ENCODE data around the gene SMG9. TPM values are rescaled to one million over a fixed set of nuclear protein-coding genes. Genes with fewer than 3 reads are reported as not detected.
"Not testable (repeated sequence)": the region's sequence is repeated elsewhere in the genome, so short reads cannot be mapped to it uniquely, and the experiment has no call there.

SMG9 gene
- polyA plus RNA-seq, 1 of the 3 experiments (the other 2 are of a cell fraction), result 24.3 TPM

DNA sequence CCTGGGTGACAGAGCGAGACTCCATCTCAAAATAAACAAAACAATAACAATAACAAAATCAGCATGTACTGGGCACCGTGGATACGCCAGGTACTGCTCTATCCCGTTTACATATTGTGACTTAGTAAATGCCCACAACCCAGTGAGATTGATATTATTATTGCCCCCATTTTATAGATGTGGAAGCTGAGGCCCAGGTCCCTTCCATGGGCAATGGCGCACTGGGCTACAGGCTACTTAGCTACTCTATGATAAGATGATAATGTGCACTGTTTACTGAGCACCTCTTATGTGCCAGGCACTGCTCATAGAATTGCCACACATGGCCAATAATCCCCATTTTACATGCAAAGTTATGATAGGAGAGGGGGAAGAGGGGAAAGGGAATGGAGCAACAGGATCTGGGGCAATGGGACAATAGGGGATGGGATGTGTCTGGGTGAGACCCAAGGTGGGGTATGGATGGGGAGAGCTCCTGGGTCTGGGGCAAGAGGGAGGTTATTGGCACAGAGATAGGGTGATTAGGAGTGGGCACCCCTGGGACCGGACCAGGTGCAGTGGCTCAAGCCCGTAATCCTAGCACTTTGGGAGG, 20.6 kb upstream of the SMG9 start:
- Histone ChIP-seq H3K9ac (no peak overlapping the region), H3K4me3 (ENCODE audit: low read depth in 2 of 2, low read length in 1 of 2) (no peak overlapping the region), H3K9me3 (no peaks in the 10 kb centered on the region), H3K9me2 (no peaks in the 10 kb centered on the region), H3K4me1 (ENCODE audit: control insufficient read depth in 1 of 2, insufficient read depth in 2 of 2, low read depth in 1 of 2, low read length in 1 of 2) (peaks cover 11 to 19% of the 10 kb centered on the region in 2 experiments; a peak in 3 of 4 replicates), H3F3A (replicated peaks; ENCODE audit: insufficient read depth) (peaks cover 6% of the 10 kb centered on the region), H4K20me1 (ENCODE audit: insufficient read depth) (no peaks in the 10 kb centered on the region), H3K27me3 (ENCODE audit: insufficient read depth) (no peaks in the 10 kb centered on the region), H3K27ac (ENCODE audit: low read depth in 2 of 2, low read length in 1 of 2) (no peak overlapping the region), H3K36me3 (replicated peaks in 1 of 2; ENCODE audit: control insufficient read depth in 1 of 2, insufficient read depth in 2 of 2, low read length in 1 of 2) (no peaks in the 10 kb centered on the region), H3K79me2 (ENCODE audit: insufficient read depth) (no peaks in the 10 kb centered on the region), H3K4me2 (no peak overlapping the region), H2AFZ (ENCODE audit: low read depth) (no peak overlapping the region)
- no peak for DNase-seq
- WGBS (ENCODE audit: low lambda C conversion rate), result 95% methylated on average over 7 of the region's 7 CpGs
- TF ChIP-seq GATA2 (CRISPR knock-in tag; IDR thresholded peaks at IDR 0.05), result no peak
- no peak for TF ChIP-seq SMC3 (IDR thresholded peaks at IDR 0.05; ENCODE audit: low read depth, low read length)
- TF ChIP-seq RCOR1 (IDR thresholded peaks at IDR 0.05; ENCODE audit: low read length), result no peak
- TF ChIP-seq, protein P1, sequence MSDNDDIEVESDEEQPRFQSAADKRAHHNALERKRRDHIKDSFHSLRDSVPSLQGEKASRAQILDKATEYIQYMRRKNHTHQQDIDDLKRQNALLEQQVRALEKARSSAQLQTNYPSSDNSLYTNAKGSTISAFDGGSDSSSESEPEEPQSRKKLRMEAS (IDR thresholded peaks at IDR 0.05; ENCODE audit: low read depth), result no peak
- TF ChIP-seq JUND (IDR thresholded peaks at IDR 0.05), result no peak
- TF ChIP-seq, protein P2, sequence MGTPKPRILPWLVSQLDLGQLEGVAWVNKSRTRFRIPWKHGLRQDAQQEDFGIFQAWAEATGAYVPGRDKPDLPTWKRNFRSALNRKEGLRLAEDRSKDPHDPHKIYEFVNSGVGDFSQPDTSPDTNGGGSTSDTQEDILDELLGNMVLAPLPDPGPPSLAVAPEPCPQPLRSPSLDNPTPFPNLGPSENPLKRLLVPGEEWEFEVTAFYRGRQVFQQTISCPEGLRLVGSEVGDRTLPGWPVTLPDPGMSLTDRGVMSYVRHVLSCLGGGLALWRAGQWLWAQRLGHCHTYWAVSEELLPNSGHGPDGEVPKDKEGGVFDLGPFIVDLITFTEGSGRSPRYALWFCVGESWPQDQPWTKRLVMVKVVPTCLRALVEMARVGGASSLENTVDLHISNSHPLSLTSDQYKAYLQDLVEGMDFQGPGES (IDR thresholded peaks at IDR 0.05; ENCODE audit: low read depth, low read length), result no peak
- no peak for TF ChIP-seq RAD21 (IDR thresholded peaks at IDR 0.05; ENCODE audit: low read length)
- CTCF ChIA-PET, result interaction anchor here (1.2 to 7.6 kb wide), 9 partner anchors 8 to 34 kb away, joined by 3 to 62 read pairs (median 8); no protein-coding TSS in a partner anchor
- POLR2A ChIA-PET, result interaction anchor here (1.6 kb wide), 1 partner anchor 20 kb away, joined by 5 read pairs; no protein-coding TSS in a partner anchor

DNA sequence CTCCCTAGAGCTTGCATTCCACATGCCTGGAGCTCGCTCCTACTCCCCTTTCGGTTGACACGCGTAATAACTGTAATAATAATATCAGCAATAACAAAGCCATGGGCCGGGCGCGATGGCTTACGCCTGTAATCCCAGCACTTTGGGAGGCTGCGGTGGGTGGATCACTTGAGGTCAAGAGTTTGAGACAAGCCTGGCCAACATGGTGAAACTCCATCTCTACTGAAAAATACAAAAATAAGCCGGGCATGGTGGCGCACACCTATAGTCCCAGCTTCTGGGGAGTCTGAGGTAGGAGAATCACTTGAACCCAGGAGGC, 20.1 kb upstream of the SMG9 start:
- H3K9me3 ChIP-seq; H3K79me2 ChIP-seq (ENCODE audit: insufficient read depth); H3K27me3 ChIP-seq (ENCODE audit: insufficient read depth); H3K4me2 ChIP-seq; H3K4me3 ChIP-seq (ENCODE audit: low read depth in 2 of 2, low read length in 1 of 2); H3K9me2 ChIP-seq; H3K9ac ChIP-seq; H4K20me1 ChIP-seq (ENCODE audit: insufficient read depth); H3F3A ChIP-seq (replicated peaks; ENCODE audit: insufficient read depth); H2AFZ ChIP-seq (ENCODE audit: low read depth); H3K36me3 ChIP-seq (replicated peaks in 1 of 2; ENCODE audit: control insufficient read depth in 1 of 2, insufficient read depth in 2 of 2, low read length in 1 of 2); DNase-seq; H3K27ac ChIP-seq (ENCODE audit: low read depth in 2 of 2, low read length in 1 of 2): not testable (repeated sequence)
- peaks cover 11 to 19% of the 10 kb centered on the region in 2 experiments; a peak in 3 of 4 replicates for H3K4me1 ChIP-seq (ENCODE audit: control insufficient read depth in 1 of 2, insufficient read depth in 2 of 2, low read depth in 1 of 2, low read length in 1 of 2)
- POLR2A ChIA-PET, result interaction anchor here (1.6 kb wide), 1 partner anchor 19 kb away, joined by 5 read pairs; no protein-coding TSS in a partner anchor
- WGBS (ENCODE audit: low lambda C conversion rate), result 95% methylated on average over 11 of the region's 11 CpGs
- CTCF ChIA-PET, result interaction anchor here (0.6 to 7.6 kb wide), 13 partner anchors 8 to 829 kb away, joined by 3 to 62 read pairs (median 5); no protein-coding TSS in a partner anchor

DNA sequence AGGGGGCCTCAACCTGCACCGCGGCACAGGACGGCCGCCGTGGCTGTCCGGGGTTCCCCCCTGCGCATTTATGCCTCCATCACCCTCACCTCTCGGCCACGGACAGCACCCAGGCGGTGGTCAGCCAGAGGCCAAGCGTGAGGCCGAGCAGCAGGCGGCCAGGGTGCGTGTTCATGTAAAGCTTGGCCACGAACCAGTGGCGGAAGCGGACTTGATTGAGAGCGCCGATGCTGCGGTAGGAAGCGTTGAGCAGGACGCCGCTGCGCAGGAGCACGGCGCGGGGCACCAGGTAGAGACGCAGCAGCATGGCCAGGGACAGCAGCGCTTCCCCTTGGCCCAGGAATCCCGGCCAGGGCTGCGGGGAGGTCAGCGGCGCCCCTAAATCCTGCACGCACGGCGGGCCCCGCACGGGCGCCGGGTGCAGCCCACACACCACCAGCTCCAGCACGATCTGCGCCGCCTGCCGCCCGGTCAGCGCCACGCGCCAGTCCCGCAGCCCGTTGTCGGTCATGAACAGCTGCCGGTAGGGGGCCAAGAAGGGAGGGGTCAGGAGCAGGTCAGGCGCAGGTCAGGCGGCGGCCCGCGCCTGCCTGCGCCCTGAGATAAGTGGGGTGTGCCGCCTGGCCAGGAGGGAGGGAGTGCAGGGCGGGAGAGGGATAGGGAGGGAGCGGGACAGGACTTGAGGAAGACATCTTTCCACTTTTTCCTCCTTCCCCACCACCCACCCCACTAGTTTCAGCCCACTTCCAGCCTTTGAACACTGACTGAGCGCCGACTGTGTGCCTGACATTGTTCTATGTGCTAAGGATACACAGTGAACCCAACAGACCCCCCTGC, 19.6 kb upstream of the SMG9 start:
- no peak overlapping the region for H3K9ac ChIP-seq
- ChIA-PET POLR2A (interaction anchor here (1.6 kb wide), 1 partner anchor 19 kb away, joined by 5 read pairs; no protein-coding TSS in a partner anchor), CTCF (interaction anchor here (0.6 to 7.6 kb wide), 13 partner anchors 7 to 829 kb away, joined by 3 to 62 read pairs (median 5); no protein-coding TSS in a partner anchor)
- H3K9me2 ChIP-seq, result no peaks in the 10 kb centered on the region
- no peak overlapping the region for H3K27ac ChIP-seq (ENCODE audit: low read depth in 2 of 2, low read length in 1 of 2)
- H3K4me2 ChIP-seq, result no peak overlapping the region
- no peak for TF ChIP-seq FOXJ3 (CRISPR knock-in tag; IDR thresholded peaks at IDR 0.05)
- TF ChIP-seq, protein P3, sequence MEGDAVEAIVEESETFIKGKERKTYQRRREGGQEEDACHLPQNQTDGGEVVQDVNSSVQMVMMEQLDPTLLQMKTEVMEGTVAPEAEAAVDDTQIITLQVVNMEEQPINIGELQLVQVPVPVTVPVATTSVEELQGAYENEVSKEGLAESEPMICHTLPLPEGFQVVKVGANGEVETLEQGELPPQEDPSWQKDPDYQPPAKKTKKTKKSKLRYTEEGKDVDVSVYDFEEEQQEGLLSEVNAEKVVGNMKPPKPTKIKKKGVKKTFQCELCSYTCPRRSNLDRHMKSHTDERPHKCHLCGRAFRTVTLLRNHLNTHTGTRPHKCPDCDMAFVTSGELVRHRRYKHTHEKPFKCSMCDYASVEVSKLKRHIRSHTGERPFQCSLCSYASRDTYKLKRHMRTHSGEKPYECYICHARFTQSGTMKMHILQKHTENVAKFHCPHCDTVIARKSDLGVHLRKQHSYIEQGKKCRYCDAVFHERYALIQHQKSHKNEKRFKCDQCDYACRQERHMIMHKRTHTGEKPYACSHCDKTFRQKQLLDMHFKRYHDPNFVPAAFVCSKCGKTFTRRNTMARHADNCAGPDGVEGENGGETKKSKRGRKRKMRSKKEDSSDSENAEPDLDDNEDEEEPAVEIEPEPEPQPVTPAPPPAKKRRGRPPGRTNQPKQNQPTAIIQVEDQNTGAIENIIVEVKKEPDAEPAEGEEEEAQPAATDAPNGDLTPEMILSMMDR (IDR thresholded peaks at IDR 0.05), result 0 out of 2 replicates have a peak, but pooled peaks have one; percentile 16
- H3F3A ChIP-seq (replicated peaks; ENCODE audit: insufficient read depth), result peaks cover 6% of the 10 kb centered on the region
- WGBS (ENCODE audit: low lambda C conversion rate), result 84% methylated on average over 24 of the region's 63 CpGs
- DNase-seq, result peak; percentile 87
- H3K36me3 ChIP-seq (replicated peaks in 1 of 2; ENCODE audit: control insufficient read depth in 1 of 2, insufficient read depth in 2 of 2, low read length in 1 of 2), result no peaks in the 10 kb centered on the region
- H3K9me3 ChIP-seq, result no peaks in the 10 kb centered on the region
- no peak overlapping the region for H3K4me3 ChIP-seq (ENCODE audit: low read depth in 2 of 2, low read length in 1 of 2)
- H3K79me2 ChIP-seq (ENCODE audit: insufficient read depth), result no peaks in the 10 kb centered on the region
- no peaks in the 10 kb centered on the region for H3K27me3 ChIP-seq (ENCODE audit: insufficient read depth)
- peaks cover 11 to 19% of the 10 kb centered on the region in 2 experiments; a peak in 3 of 4 replicates for H3K4me1 ChIP-seq (ENCODE audit: control insufficient read depth in 1 of 2, insufficient read depth in 2 of 2, low read depth in 1 of 2, low read length in 1 of 2)
- H2AFZ ChIP-seq (ENCODE audit: low read depth), result no peak overlapping the region
- no peaks in the 10 kb centered on the region for H4K20me1 ChIP-seq (ENCODE audit: insufficient read depth)

All from SK-N-SH (cell line).